ENCODE results near the gene ATG101.
A peak's percentile ranks its signal among the peaks of the same experiment; 100 is the strongest.

The ATG101 gene

DNA sequence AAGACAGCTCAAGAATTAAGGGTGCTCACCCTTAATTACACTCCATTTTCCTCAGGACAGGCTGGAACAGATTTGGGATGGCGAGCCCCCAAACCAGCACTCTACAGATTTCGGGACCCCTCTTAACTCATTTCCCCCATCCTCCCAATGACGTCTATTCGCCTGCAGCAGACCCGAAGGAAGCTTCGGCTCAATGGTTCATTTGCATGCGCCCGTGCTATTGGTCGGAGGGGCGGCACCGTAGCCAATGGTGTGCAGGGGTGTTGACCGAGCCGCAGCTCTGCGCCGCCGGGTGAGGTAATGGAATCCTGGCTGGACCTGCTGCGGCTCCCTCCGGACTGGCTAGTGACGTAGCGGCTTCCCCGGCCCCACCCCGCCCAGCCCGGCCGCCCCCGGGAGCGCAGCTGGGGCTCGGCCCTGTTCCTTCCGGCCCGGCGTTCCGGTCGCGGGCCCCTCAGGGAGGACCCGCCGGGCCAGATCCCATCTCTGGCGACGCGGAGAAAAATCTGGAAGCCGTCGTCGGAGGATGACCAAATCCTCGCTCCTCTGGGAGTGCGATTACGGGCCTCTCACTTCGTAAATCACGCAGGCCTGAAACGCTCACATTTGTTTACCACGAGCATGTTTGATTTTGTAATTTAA lies 36.9 kb upstream of the ATG101 start:
- Histone ChIP-seq H3K27ac (ENCODE audit: low read depth, low read length) (peak overlapping the region; percentile 94), H3K4me3 (ENCODE audit: low read depth in 1 of 2, low read length in 2 of 2) (peak overlapping the region; percentile 31 to 55), H3K36me3 (ENCODE audit: insufficient read depth, low read length) (no peaks in the 10 kb centered on the region), H3K9me3 (ENCODE audit: low read length) (no peaks in the 10 kb centered on the region), H3K27me3 (ENCODE audit: control insufficient read depth in 1 of 2, insufficient read depth in 2 of 2, low read length in 2 of 2) (no peaks in the 10 kb centered on the region), H3K4me1 (ENCODE audit: insufficient read depth, low read length) (peaks cover 32% of the 10 kb centered on the region), H3K9ac (ENCODE audit: low read length) (peak overlapping the region; percentile 58)

DNA sequence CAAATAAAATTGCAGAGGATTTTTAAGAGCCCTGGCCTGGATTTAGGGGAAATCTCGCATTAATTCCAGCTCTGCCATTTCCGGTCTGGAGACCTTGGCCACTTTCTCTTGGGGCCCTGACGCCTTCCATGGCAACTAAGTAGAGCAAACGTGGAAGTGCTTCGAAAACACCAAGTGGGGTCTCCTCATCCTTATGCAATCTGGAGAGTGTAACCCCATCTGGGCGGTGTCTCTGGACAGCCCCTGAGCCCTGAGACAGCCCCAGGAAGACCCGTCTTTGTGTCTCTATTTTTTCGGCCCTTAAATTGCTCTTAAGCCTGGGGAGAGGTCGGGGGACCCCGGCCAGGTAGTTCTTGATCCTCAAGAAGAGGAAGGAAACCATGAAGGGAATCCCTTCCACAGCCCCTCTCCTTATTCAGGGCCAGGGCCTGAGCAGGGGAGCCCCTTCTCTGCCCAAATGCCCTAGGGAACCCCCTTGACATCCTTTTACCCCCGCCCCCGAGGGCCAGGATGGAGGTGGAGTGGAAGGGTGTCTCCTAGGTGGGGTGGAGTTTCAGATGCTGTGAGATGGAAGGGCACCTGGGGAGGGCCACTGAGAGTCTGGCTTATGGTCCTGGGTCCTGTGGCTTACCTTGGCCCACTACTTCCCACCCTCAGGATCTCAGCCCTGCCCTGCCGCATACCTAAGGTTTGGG lies 36.2 kb upstream of the ATG101 start:
- no peaks in the 10 kb centered on the region for H3K36me3 ChIP-seq (ENCODE audit: insufficient read depth, low read length)
- H3K9me3 ChIP-seq (ENCODE audit: low read length), result no peaks in the 10 kb centered on the region
- peak overlapping the region; percentile 31 to 37 for H3K4me3 ChIP-seq (ENCODE audit: low read depth in 1 of 2, low read length in 2 of 2)
- H3K4me1 ChIP-seq (ENCODE audit: insufficient read depth, low read length), result peaks cover 37% of the 10 kb centered on the region
- H3K27ac ChIP-seq (ENCODE audit: low read depth, low read length), result peak overlapping the region; percentile 94
- H3K27me3 ChIP-seq (ENCODE audit: control insufficient read depth in 1 of 2, insufficient read depth in 2 of 2, low read length in 2 of 2), result no peaks in the 10 kb centered on the region
- H3K9ac ChIP-seq (ENCODE audit: low read length), result peak overlapping the region; percentile 58

DNA sequence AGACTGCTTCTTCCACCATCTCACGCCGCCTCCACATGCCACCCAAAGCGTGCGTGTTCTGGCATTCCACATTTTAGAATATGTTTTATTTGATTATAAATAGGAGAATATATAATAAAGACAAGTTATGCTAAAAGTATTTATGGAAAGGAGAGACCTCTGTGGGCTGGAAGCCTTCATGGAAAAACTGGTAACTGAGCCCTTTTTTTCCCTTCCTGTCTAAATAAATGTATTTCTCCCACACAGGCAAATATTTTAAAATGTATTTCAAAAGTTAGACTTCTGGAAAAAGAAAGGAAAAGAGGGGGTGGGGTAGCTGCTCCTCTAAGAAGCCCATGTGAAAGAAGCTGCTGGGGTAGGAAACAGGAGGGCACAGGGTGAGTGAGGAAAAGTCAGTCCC lies 34.6 kb upstream of the ATG101 start:
- Histone ChIP-seq H3K27me3 (ENCODE audit: control insufficient read depth in 1 of 2, insufficient read depth in 2 of 2, low read length in 2 of 2) (no peaks in the 10 kb centered on the region), H3K4me1 (ENCODE audit: insufficient read depth, low read length) (peaks cover 38% of the 10 kb centered on the region), H3K36me3 (ENCODE audit: insufficient read depth, low read length) (no peaks in the 10 kb centered on the region), H3K4me3 (ENCODE audit: low read depth in 1 of 2, low read length in 2 of 2) (no peak overlapping the region), H3K27ac (ENCODE audit: low read depth, low read length) (no peak overlapping the region), H3K9me3 (ENCODE audit: low read length) (no peaks in the 10 kb centered on the region), H3K9ac (ENCODE audit: low read length) (no peak overlapping the region)

DNA sequence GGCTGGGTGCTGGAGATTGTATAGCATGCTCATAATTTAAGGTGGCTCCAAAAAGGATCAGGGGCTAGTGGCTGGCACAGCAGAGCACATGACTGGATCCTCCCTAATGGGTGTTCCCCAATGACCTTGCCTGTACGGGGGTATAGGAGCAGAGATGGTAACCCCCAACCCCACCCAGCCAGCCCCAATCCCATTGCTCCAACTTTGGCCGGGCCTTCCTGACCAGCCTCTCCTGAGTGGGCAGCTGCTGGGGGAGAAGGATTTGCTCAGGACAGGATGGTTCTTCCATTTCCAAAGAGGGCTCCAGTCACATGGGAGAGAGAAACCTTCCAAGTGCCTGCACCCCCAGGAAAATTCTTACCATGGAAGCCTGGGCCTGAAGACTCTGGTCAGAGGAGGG lies 33.9 kb upstream of the ATG101 start:
- peak overlapping the region in 1 of 2 donors; percentile 42 for H3K4me3 ChIP-seq (ENCODE audit: low read depth in 1 of 2, low read length in 2 of 2)
- no peaks in the 10 kb centered on the region for H3K36me3 ChIP-seq (ENCODE audit: insufficient read depth, low read length)
- no peaks in the 10 kb centered on the region for H3K9me3 ChIP-seq (ENCODE audit: low read length)
- peaks cover 38% of the 10 kb centered on the region for H3K4me1 ChIP-seq (ENCODE audit: insufficient read depth, low read length)
- peak overlapping the region; percentile 63 for H3K9ac ChIP-seq (ENCODE audit: low read length)
- peak overlapping the region; percentile 80 for H3K27ac ChIP-seq (ENCODE audit: low read depth, low read length)
- no peaks in the 10 kb centered on the region for H3K27me3 ChIP-seq (ENCODE audit: control insufficient read depth in 1 of 2, insufficient read depth in 2 of 2, low read length in 2 of 2)

DNA sequence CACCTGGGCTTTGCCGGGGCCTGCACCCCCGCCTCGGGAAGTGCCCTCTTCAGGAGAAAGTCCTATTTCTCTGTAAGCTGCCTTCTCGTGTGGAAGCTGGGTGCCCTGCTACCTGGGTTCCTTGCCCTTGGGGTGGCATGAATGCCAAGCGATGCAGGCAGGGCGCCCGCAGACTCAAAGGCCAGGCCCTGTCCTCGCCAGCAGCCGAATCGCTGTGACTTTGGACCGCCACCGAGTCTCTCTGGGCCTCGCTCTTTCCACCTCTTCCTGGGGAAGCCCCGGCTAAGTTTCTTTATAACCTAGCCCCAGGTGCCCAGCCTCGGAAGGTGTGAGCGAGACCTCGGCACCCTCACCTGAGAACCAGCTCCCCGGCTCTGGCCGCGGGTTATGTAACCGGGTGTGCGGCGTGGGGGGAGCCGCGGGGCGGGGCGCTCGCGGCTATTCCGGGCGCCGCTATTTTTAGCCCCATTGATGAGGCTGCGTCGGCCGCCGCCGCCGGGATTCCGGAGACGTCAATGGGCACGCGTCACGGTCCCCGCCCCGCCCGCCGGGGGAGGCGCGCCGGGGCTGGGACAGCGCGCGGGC lies 33.1 kb upstream of the ATG101 start:
- H3K9ac ChIP-seq (ENCODE audit: low read length), result peak overlapping the region; percentile 63
- H3K27me3 ChIP-seq (ENCODE audit: control insufficient read depth in 1 of 2, insufficient read depth in 2 of 2, low read length in 2 of 2), result no peaks in the 10 kb centered on the region
- H3K36me3 ChIP-seq (ENCODE audit: insufficient read depth, low read length), result no peaks in the 10 kb centered on the region
- peak overlapping the region; percentile 7 to 42 for H3K4me3 ChIP-seq (ENCODE audit: low read depth in 1 of 2, low read length in 2 of 2)
- H3K9me3 ChIP-seq (ENCODE audit: low read length), result no peaks in the 10 kb centered on the region
- peaks cover 38% of the 10 kb centered on the region for H3K4me1 ChIP-seq (ENCODE audit: insufficient read depth, low read length)
- peak overlapping the region; percentile 80 for H3K27ac ChIP-seq (ENCODE audit: low read depth, low read length)

DNA sequence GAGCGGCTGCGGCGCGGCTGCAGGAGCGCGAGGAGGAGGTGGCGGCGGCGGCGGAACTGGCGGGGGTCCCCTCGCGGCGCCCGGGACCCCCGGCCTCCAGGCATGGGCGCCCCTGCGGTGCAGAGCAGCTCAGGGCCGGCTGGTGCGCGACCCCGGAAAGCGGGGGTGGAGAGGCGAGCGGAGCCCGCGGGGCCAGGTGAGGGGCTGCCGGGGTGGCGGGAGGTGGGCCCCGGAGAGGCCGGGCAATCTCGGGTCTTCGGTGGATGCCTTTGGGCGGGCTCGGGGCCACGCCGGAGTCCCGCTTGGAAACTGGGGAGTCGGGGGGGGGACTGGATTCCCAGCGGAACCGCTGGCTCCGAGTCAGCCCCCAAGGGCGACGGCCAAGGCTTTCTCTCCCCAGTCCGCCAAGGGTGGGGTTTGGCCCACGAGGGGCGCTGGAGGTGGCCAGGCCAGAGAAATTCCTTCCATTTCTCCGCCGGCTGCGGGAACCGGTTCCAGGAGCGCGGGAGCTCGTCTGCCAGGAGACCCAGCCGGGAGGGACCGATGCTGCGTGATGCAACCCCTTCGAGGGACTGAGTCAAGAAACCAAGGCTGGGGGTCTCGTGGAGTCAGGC lies 32.4 kb upstream of the ATG101 start:
- peak overlapping the region; percentile 84 for H3K27ac ChIP-seq (ENCODE audit: low read depth, low read length)
- H3K4me3 ChIP-seq (ENCODE audit: low read depth in 1 of 2, low read length in 2 of 2), result peak overlapping the region; percentile 59 to 68
- peaks cover 32% of the 10 kb centered on the region for H3K4me1 ChIP-seq (ENCODE audit: insufficient read depth, low read length)
- H3K9me3 ChIP-seq (ENCODE audit: low read length), result no peaks in the 10 kb centered on the region
- peak overlapping the region; percentile 53 for H3K9ac ChIP-seq (ENCODE audit: low read length)
- H3K27me3 ChIP-seq (ENCODE audit: control insufficient read depth in 1 of 2, insufficient read depth in 2 of 2, low read length in 2 of 2), result no peaks in the 10 kb centered on the region
- no peaks in the 10 kb centered on the region for H3K36me3 ChIP-seq (ENCODE audit: insufficient read depth, low read length)

DNA sequence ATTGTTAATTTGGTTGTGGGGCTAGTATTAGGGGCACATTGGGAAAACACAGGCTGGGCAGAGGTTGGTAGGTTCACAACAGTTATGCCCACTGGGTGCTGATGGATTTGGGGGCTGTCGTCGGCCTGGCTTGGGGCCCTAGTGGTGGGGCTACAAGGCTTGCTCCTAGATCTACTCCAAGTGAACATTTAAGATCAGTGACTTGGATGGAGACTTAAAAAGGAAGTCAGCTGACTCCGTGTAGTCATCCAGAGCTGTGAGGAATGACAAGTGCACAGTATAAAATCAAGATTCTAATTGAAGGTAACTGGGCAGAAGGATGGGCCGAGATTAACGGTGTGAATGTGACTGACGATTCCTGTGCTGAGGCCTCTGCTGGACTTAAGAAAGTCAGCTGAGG lies 31.3 kb upstream of the ATG101 start:
- no peaks in the 10 kb centered on the region for H3K9me3 ChIP-seq (ENCODE audit: low read length)
- no peak overlapping the region for H3K9ac ChIP-seq (ENCODE audit: low read length)
- peak overlapping the region in 1 of 2 donors; percentile 8 for H3K4me3 ChIP-seq (ENCODE audit: low read depth in 1 of 2, low read length in 2 of 2)
- H3K36me3 ChIP-seq (ENCODE audit: insufficient read depth, low read length), result no peaks in the 10 kb centered on the region
- H3K4me1 ChIP-seq (ENCODE audit: insufficient read depth, low read length), result peaks cover 40% of the 10 kb centered on the region
- H3K27me3 ChIP-seq (ENCODE audit: control insufficient read depth in 1 of 2, insufficient read depth in 2 of 2, low read length in 2 of 2), result no peaks in the 10 kb centered on the region
- H3K27ac ChIP-seq (ENCODE audit: low read depth, low read length), result no peak overlapping the region

DNA sequence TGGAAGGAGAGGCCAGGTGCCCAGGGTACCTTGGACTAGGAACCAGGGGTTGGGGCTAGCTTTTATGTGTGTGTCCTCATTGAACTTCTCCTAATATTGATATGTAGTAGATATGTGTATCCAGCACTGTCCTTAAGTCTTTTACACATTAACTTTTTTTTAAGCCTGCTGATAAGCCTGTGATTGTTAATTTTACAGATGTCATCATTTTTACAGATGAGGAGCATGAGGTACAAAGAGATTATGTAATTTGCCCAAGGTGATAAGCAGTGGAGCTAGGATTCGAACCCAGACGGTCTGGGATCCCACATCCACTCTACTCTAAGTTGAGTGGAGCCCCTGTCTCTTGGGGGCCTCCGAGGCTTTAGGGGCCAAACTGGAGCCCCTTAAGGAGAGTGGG lies 28.7 kb upstream of the ATG101 start:
- Histone ChIP-seq H3K4me1 (ENCODE audit: insufficient read depth, low read length) (peaks cover 57% of the 10 kb centered on the region), H3K36me3 (ENCODE audit: insufficient read depth, low read length) (no peaks in the 10 kb centered on the region), H3K4me3 (ENCODE audit: low read depth in 1 of 2, low read length in 2 of 2) (no peak overlapping the region), H3K27ac (ENCODE audit: low read depth, low read length) (no peak overlapping the region), H3K9ac (ENCODE audit: low read length) (no peak overlapping the region), H3K9me3 (ENCODE audit: low read length) (no peaks in the 10 kb centered on the region), H3K27me3 (ENCODE audit: control insufficient read depth in 1 of 2, insufficient read depth in 2 of 2, low read length in 2 of 2) (no peaks in the 10 kb centered on the region)

DNA sequence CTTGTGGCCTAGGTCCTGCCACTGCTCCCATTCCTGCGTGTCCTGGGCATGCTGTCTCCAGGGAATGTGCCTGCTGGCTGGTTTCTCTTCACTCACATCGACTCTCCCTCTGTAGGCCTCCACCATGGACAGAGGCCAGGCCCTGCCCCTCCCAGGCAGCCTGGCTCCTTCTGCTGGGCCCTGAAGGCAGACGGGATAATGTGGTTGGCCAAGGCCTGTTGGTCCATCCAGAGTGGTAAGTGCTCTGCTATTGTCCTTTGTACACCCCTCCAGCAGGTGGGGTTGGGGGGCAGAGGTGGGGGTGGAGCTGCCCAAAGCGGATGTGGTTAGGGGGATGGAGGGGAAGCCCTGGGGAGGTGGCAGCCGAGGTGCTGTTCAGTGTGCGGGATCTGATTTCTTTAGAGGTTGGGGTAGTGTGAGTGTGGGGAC lies 28.1 kb upstream of the ATG101 start:
- Histone ChIP-seq H3K4me3 (ENCODE audit: low read depth in 1 of 2, low read length in 2 of 2) (no peak overlapping the region), H3K36me3 (ENCODE audit: insufficient read depth, low read length) (no peaks in the 10 kb centered on the region), H3K27me3 (ENCODE audit: control insufficient read depth in 1 of 2, insufficient read depth in 2 of 2, low read length in 2 of 2) (no peaks in the 10 kb centered on the region), H3K9me3 (ENCODE audit: low read length) (no peaks in the 10 kb centered on the region), H3K27ac (ENCODE audit: low read depth, low read length) (no peak overlapping the region), H3K9ac (ENCODE audit: low read length) (no peak overlapping the region), H3K4me1 (ENCODE audit: insufficient read depth, low read length) (peaks cover 56% of the 10 kb centered on the region)

DNA sequence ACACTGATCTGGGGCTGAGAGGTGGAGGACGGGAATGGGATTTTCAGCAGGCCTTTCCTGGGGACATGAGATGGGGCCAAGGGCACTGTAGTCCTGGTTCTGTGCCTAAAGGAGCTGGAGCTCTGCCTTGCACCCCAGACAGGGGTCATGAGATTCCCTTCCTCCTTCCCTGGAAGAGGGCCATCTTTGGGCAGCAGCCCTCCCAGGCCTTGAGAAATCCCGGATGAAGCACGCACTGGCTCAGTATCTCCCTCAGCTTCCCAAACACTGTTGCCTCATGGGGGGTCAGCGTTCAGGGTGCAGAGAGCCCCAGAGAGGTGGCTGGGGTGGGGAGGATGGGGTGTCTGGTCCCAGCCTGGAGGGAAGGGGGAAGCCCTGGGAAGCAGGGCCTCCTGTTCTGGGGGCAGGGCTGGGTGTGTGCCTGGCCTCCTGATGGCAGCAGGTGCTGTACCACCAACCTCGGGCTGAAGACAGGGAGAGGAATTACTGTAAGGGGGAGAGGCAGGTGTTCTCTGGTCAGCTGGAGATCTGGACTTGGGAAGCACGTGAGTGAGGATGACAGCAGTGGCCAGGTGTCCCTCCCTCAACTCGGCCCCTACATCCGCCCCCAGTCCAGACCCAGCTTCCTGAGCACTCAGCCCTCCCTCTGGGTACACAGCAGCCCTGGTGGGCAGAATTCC lies 26.9 kb upstream of the ATG101 start:
- no peak overlapping the region for H3K4me3 ChIP-seq (ENCODE audit: low read depth in 1 of 2, low read length in 2 of 2)
- no peaks in the 10 kb centered on the region for H3K9me3 ChIP-seq (ENCODE audit: low read length)
- H3K27ac ChIP-seq (ENCODE audit: low read depth, low read length), result peak overlapping the region; percentile 64
- H3K36me3 ChIP-seq (ENCODE audit: insufficient read depth, low read length), result no peaks in the 10 kb centered on the region
- H3K9ac ChIP-seq (ENCODE audit: low read length), result no peak overlapping the region
- H3K27me3 ChIP-seq (ENCODE audit: control insufficient read depth in 1 of 2, insufficient read depth in 2 of 2, low read length in 2 of 2), result no peaks in the 10 kb centered on the region
- peaks cover 56% of the 10 kb centered on the region for H3K4me1 ChIP-seq (ENCODE audit: insufficient read depth, low read length)
